VCaP (cell line): Measurements from ENCODE around the gene ABCC5.

Source experiments
- H3K27ac ChIP-seq: fragments of 450-650 bp; 2 replicates; pipeline ENCODE4 v1.5.1; 2017
- TF ChIP-seq, protein P1 (sequence below): fragments of 450-650 bp; conservative IDR thresholded peaks from 2 replicates; pipeline ENCODE4 v1.5.1; 2017; ENCODE audit warnings: mild to moderate bottlenecking, moderate library complexity

Gene ABCC5

DNA sequence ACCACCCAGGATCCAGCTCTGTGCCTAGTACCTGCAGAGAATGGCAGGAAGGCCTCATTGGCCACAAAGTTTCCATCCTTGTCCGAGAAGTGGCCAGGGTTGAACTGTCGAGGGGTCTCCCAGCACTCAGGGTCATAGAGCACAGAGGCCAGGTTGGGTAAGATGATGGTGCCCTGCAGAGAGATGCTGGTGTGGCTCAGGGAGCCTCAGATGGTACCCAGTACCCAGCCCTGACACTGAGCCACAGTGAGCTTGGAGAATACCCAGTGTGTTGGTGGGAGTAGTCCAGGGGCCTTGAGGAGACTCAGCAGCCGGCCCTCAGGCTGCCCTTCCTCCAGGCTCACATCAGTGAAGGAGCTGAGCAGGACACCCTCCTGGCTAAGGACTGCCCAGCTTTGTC, 121.5 kb downstream of the ABCC5 start:
- TF ChIP-seq, protein P1, sequence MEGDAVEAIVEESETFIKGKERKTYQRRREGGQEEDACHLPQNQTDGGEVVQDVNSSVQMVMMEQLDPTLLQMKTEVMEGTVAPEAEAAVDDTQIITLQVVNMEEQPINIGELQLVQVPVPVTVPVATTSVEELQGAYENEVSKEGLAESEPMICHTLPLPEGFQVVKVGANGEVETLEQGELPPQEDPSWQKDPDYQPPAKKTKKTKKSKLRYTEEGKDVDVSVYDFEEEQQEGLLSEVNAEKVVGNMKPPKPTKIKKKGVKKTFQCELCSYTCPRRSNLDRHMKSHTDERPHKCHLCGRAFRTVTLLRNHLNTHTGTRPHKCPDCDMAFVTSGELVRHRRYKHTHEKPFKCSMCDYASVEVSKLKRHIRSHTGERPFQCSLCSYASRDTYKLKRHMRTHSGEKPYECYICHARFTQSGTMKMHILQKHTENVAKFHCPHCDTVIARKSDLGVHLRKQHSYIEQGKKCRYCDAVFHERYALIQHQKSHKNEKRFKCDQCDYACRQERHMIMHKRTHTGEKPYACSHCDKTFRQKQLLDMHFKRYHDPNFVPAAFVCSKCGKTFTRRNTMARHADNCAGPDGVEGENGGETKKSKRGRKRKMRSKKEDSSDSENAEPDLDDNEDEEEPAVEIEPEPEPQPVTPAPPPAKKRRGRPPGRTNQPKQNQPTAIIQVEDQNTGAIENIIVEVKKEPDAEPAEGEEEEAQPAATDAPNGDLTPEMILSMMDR = no peak
- no peak overlapping the region for H3K27ac ChIP-seq

DNA sequence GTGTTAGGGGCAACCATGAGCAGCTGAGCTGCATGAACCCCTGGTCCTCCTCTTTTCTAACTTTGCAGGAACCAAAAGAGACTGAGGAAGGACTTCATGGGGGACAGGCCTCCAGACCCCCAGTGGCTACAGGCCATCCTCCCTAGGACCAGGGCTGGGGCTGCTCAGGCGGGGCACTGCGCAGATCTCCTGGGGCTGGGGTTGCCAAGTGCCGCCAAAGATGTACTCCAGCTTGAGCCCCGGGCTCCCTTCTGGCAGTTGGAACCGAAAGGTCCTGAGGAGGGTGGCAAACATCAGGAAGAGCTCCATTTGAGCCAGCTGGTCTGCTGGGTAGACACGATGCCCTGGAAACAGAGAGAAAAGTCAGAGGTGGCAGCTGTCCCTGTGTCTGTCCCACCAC, 121.9 kb downstream of the ABCC5 start:
- TF ChIP-seq, protein P1 = no peak

DNA sequence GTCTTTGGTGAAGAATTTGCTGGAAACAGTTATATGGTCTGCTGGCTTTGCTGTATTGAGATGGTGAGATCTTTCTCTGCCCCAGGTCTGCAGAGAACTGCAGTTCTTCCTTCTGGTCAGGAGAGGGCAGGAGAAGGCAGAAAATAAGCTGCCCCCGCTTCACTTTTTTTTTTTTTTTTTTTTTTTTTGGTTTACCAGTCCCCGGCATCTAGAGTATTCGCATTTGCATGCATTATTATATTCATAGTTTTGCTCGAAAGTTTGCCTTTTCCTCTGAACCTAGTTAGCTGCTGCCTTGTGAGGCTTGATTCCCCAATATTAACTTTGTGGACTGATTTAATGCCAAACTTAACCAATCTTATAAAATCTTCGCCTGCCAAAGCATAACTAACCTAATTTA, 122.4 kb downstream of the ABCC5 start:
- TF ChIP-seq, protein P1 = peak; percentile 83
- no peak overlapping the region for H3K27ac ChIP-seq

More for the DNA sequence above, 121.9 kb downstream of the ABCC5 start:
- no peak overlapping the region for H3K27ac ChIP-seq

DNA sequence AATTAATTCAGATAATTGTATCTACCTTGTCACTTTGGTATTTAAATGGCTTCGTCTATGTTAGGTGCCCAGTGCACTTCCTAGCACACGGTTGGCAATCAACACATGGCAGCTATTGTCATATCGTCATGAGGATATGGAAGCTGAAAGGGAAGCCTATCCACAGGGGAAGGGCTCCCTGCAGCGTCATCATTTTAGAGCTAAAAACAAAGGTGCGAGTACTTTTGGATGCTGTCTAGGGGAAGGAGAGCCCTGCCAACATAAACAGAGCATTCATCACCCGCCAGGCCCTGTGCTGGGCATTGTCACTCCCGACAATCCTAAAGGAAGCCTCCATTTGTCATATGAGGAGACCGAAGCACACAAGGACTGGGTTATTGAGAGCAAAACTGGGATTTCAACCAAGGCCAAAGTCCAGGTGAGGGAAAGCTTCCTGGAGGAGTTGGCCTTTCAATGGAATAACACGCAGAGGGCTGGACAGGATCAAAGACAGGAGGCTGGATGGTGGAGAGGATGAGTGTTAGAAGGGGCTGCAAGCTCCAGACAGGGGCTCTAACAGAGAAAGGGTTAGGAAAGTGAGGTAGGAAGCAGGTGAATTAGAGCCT, 125.0 kb downstream of the ABCC5 start:
- TF ChIP-seq, protein P1 = no peak

DNA sequence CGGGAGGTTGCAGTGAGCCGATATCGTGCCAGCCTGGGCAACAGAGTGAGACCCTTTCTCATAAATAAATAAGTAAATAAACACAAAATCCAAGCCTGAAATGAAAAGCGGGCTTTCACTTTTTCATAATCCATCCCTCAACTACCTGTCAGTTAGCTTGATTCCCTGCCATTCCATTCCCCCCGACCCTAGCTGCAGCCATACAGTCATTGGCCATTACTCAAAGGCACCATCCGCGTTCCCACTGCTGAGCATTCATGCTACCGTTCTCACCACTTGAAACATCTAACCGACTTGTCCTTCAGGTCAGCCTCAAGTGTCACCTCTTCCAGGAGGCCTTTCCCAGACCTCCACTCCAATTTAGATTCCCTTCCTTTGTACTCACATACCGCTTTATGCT, 131.9 kb downstream of the ABCC5 start:
- no peak overlapping the region; the same call in 1 of the 2 replicates for H3K27ac ChIP-seq
- TF ChIP-seq, protein P1 = no peak

More for the DNA sequence above, 125.0 kb downstream of the ABCC5 start:
- peak overlapping the region; percentile 10; the same call in 1 of the 2 replicates for H3K27ac ChIP-seq

DNA sequence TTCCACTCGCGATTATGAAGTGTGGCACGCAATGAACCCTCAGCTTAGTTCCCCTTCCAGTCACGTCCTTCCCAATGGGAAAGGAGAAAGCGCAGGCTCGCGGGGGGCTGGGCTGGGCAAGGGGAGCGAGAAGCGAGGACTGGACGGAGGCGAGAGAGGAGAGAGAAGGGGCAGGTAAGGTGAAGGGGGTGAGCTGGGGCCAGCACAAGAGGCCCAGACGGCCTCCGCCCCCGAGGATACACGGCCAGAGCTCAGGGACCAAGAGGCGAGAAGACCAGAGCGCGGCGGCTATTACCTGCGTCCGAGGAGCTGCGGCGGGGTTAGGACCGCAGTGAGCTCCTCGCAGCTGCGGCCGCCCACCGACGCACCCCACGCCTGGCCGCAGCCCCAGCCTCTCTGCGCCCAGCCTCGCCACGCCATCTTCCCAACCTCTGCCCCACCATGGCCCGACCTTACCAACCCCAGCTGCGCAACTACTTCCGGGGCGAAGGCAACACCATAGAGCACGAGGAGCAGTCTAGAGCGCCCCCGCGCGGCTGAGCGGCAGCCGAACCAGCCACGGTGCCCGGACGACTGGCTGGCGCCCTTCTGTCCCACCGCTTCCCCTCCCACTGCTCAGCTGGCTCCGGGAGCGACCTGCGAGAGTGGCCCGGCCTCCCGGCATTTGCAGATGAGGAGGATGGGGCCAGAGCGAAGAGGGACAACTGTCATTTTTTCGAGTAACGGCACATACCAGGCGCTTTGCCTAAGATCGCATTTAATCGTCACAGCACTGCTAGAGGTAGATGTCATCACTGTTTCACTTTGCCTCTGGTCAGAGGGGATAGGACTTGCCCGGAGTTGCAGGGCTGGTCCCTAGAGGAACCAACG, 133.0 kb downstream of the ABCC5 start, which contains the start of gene PARL:
Gene PARL (minus strand): TSS at position 454 of the 870 bp plus-strand sequence. CDS start 34 bp downstream, at position 420.
- peak within 1 kb of the TSS; percentile 86 for H3K27ac ChIP-seq
- TF ChIP-seq, protein P1 = peak; percentile 97

DNA sequence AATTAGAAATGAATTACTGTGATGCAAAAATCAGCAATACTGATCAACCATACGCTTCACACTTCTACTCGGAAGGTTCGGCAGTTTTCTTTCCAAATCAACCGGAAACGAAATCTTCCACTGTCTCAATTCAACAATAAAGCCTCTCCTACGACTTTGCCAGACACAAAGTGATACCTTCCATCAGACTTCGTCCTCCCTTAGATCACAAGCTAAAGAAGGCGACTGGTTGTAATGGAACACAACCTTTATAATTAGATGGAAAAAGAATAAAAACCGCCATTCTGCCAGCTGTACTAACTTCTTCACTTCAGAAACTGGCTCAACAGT, 133.6 kb downstream of the ABCC5 start:
- H3K27ac ChIP-seq = peak overlapping the region; percentile 86
- TF ChIP-seq, protein P1 = no peak
